SJCRH30 (cell line): ENCODE results near the gene TBCK. TPM values are rescaled to one million over a fixed set of nuclear protein-coding genes. Genes with fewer than 3 reads are reported as not detected.

Experiments used
- total RNA-seq: library from RNA; depleted of rRNA; stranded (reverse); fragments of >200 nt; shearing (Covaris generic); gene quantifications from 2 replicates; pipeline ENCODE4 v1.2.3, GENCODE V29; 2014; rRNA removed

The TBCK gene
- total RNA-seq, 1 experiment from 2014 or later: 26.5 TPM

Other genes with a start within 250 kb of the TBCK start
- gene AIMP1, start 341 bp upstream of the TBCK start, total RNA-seq: 32.6 and 35.4 TPM in 2 replicates
- not detected in 2 replicates for gene GIMD1, start 52.6 kb upstream of the TBCK start, total RNA-seq